Measurements from ENCODE around the gene MB21D2.

The MB21D2 gene

GRCh38 chr3:192890347-192891335 lies 27.0 kb downstream of the MB21D2 start:
- no peak for DNase-seq (ENCODE audit: low spot score)

GRCh38 chr3:192889679-192890078 lies 28.0 kb downstream of the MB21D2 start:
- DNase-seq (ENCODE audit: low spot score): no peak

- DNase-seq (ENCODE audit: low spot score): no peak
These were observed 29.5 kb downstream of the MB21D2 start for GRCh38 chr3:192888190-192888589.

GRCh38 chr3:192887701-192888100 lies 30.0 kb downstream of the MB21D2 start:
- no peak for DNase-seq (ENCODE audit: low spot score)

GRCh38 chr3:192887047-192887446 lies 30.6 kb downstream of the MB21D2 start:
- no peak for DNase-seq (ENCODE audit: low spot score)

- no peak for DNase-seq (ENCODE audit: low spot score)
These were observed 32.6 kb downstream of the MB21D2 start for GRCh38 chr3:192884777-192885773.

- DNase-seq (ENCODE audit: low spot score): no peak
These were observed 34.1 kb downstream of the MB21D2 start for GRCh38 chr3:192883512-192883911.

GRCh38 chr3:192881159-192881786 lies 36.4 kb downstream of the MB21D2 start:
- DNase-seq (ENCODE audit: low spot score): no peak

GRCh38 chr3:192880313-192880712 lies 37.3 kb downstream of the MB21D2 start:
- no peak for DNase-seq (ENCODE audit: low spot score)

GRCh38 chr3:192879346-192880031 lies 38.2 kb downstream of the MB21D2 start:
- DNase-seq (ENCODE audit: low spot score): no peak

GRCh38 chr3:192875971-192876565 lies 41.6 kb downstream of the MB21D2 start:
- DNase-seq (ENCODE audit: low spot score): no peak

- no peak for DNase-seq (ENCODE audit: low spot score)
These were observed 46.8 kb downstream of the MB21D2 start for GRCh38 chr3:192870822-192871221.

GRCh38 chr3:192869131-192870031 lies 48.3 kb downstream of the MB21D2 start:
- DNase-seq (ENCODE audit: low spot score): peak; percentile 27

- DNase-seq (ENCODE audit: low spot score): no peak
These were observed 50.0 kb downstream of the MB21D2 start for GRCh38 chr3:192867645-192868044.

GRCh38 chr3:192866804-192867203 lies 50.9 kb downstream of the MB21D2 start:
- DNase-seq (ENCODE audit: low spot score): no peak

GRCh38 chr3:192864941-192865340 lies 52.7 kb downstream of the MB21D2 start:
- no peak for DNase-seq (ENCODE audit: low spot score)

- no peak for DNase-seq (ENCODE audit: low spot score)
These were observed 54.6 kb downstream of the MB21D2 start for GRCh38 chr3:192863091-192863420.

- no peak for DNase-seq (ENCODE audit: low spot score)
These were observed 55.1 kb downstream of the MB21D2 start for GRCh38 chr3:192862408-192863090.

- DNase-seq (ENCODE audit: low spot score): no peak
These were observed 55.7 kb downstream of the MB21D2 start for GRCh38 chr3:192861972-192862371.
